Neural progenitor cell (in vitro differentiated cells): ENCODE data around the gene COL4A2. TPM values are rescaled to one million over a fixed set of nuclear protein-coding genes. Genes with fewer than 3 reads are reported as not detected.

Source experiments
- DNase-seq: peaks from one replicate; pipeline ENCODE4 v3.0.0-alpha.2; 2016; ENCODE audit warnings: low spot score
- H2AFZ ChIP-seq: fragments of 200-600 bp; sonication (generic); replicated peaks from 2 replicates; pipeline ENCODE4 v1.6.1; 2016; ENCODE audit warnings: antibody characterized with exemption
- H3F3A ChIP-seq: fragments of 200-600 bp; sonication (generic); 2 replicates; pipeline ENCODE4 v1.6.1; 2016; ENCODE audit warnings: antibody characterized with exemption, low read depth
- H3K27ac ChIP-seq: fragments of 200-600 bp; sonication (generic); 2 replicates; pipeline ENCODE4 v1.5.1; 2016; ENCODE audit warnings: mild to moderate bottlenecking
- H3K27me3 ChIP-seq: fragments of 200-600 bp; sonication (generic); 2 replicates; pipeline ENCODE4 v1.6.1; 2016; ENCODE audit warnings: mild to moderate bottlenecking, moderate library complexity
- H3K36me3 ChIP-seq: fragments of 200-600 bp; sonication (generic); 2 replicates; pipeline ENCODE4 v1.5.1; 2016
- H3K4me1 ChIP-seq: fragments of 200-600 bp; sonication (generic); 2 replicates; pipeline ENCODE4 v1.6.1; 2016; ENCODE audit warnings: mixed run types
- H3K4me2 ChIP-seq: fragments of 200-600 bp; sonication (generic); 2 replicates; pipeline ENCODE4 v1.6.1; 2016
- H3K4me3 ChIP-seq: fragments of 200-600 bp; sonication (generic); 2 replicates; pipeline ENCODE4 v1.5.1; 2016
- H3K79me2 ChIP-seq: fragments of 200-600 bp; sonication (generic); 2 replicates; pipeline ENCODE4 v1.6.1; 2016; ENCODE audit warnings: low read depth
- H3K9ac ChIP-seq: fragments of 200-600 bp; sonication (generic); 2 replicates; pipeline ENCODE4 v1.6.1; 2016
- H3K9me3 ChIP-seq: fragments of 200-600 bp; sonication (generic); 2 replicates; pipeline ENCODE4 v1.5.1; 2016; ENCODE audit warnings: low read depth
- H4K20me1 ChIP-seq: fragments of 200-600 bp; sonication (generic); 2 replicates; pipeline ENCODE4 v1.6.1; 2016; ENCODE audit warnings: low read depth
- H3K27ac Mint-ChIP-seq: 3 replicates; pipeline ENCODE4 v1.8.0; 2021; ENCODE audit warnings: mixed read lengths
- H3K27me3 Mint-ChIP-seq: 2 replicates; pipeline ENCODE4 v1.8.0; 2022; ENCODE audit warnings: low read depth, mild to moderate bottlenecking, inconsistent platforms, moderate library complexity, mixed read lengths; ENCODE audit not compliant: insufficient read depth
- H3K36me3 Mint-ChIP-seq: 3 replicates; pipeline ENCODE4 v1.8.0; 2021; ENCODE audit warnings: mixed read lengths
- H3K4me1 Mint-ChIP-seq: 3 replicates; pipeline ENCODE4 v1.8.0; 2021; ENCODE audit warnings: mixed read lengths
- H3K4me3 Mint-ChIP-seq: 3 replicates; pipeline ENCODE4 v1.8.0; 2021; ENCODE audit warnings: mild to moderate bottlenecking, moderate library complexity, mixed read lengths
- H3K9me3 Mint-ChIP-seq: 3 replicates; pipeline ENCODE4 v1.8.0; 2020; ENCODE audit warnings: mixed read lengths
- CTCF ChIP-seq: fragments of 200-600 bp; sonication (generic); IDR thresholded peaks from 2 replicates; pipeline ENCODE4 v1.5.1; 2017; ENCODE audit warnings: antibody characterized with exemption, mild to moderate bottlenecking
- EZH2 ChIP-seq: fragments of 200-600 bp; sonication (generic); IDR thresholded peaks from 2 replicates; pipeline ENCODE4 v1.6.1; 2017; ENCODE audit warnings: antibody characterized with exemption, mild to moderate bottlenecking, moderate library complexity
- EZH2phosphoT487 ChIP-seq: fragments of 200-600 bp; sonication (generic); IDR thresholded peaks from 2 replicates; pipeline ENCODE4 v1.6.1; 2017; ENCODE audit warnings: antibody characterized with exemption
- total RNA-seq: library from RNA; depleted of rRNA; stranded (reverse); fragments of >200 nt; gene quantifications from 2 replicates; pipeline ENCODE4 v1.2.3, GENCODE V29; 2015; ENCODE audit warnings: low replicate concordance

The COL4A2 gene
- total RNA-seq, 1 donor from 2014 or later: 73.6 TPM

- Mint-ChIP-seq H3K4me1 (peaks cover 31% of the 10 kb centered on the region), H3K27me3 (peaks cover 2% of the 10 kb centered on the region), H3K4me3 (no peak overlapping the region), H3K9me3 (no peaks in the 10 kb centered on the region), H3K27ac (no peak overlapping the region), H3K36me3 (peaks cover 16% of the 10 kb centered on the region)
- Histone ChIP-seq H3K27ac (no peak overlapping the region), H3K4me3 (no peak overlapping the region), H2AFZ (no peak overlapping the region), H3K36me3 (no peaks in the 10 kb centered on the region), H4K20me1 (no peaks in the 10 kb centered on the region), H3K4me1 (peaks cover 14% of the 10 kb centered on the region), H3K27me3 (no peaks in the 10 kb centered on the region), H3F3A (peaks cover 23% of the 10 kb centered on the region), H3K4me2 (no peak overlapping the region), H3K9me3 (no peaks in the 10 kb centered on the region), H3K79me2 (no peaks in the 10 kb centered on the region), H3K9ac (no peak overlapping the region)
- no peak for DNase-seq
- no peak for TF ChIP-seq EZH2phosphoT487
- TF ChIP-seq CTCF: no peak
- no peak for TF ChIP-seq EZH2
Measured at GRCh38 chr13:110458017-110458416, 150.9 kb downstream of the COL4A2 start.

- H3K36me3 ChIP-seq: no peaks in the 10 kb centered on the region
- Mint-ChIP-seq H3K9me3 (no peaks in the 10 kb centered on the region), H3K27ac (no peak overlapping the region), H3K4me1 (peaks cover 25% of the 10 kb centered on the region), H3K27me3 (peaks cover 2% of the 10 kb centered on the region), H3K4me3 (no peak overlapping the region), H3K36me3 (peaks cover 20% of the 10 kb centered on the region)
- no peak overlapping the region for H3K27ac ChIP-seq
- no peaks in the 10 kb centered on the region for H3K79me2 ChIP-seq
- peaks cover 17% of the 10 kb centered on the region for H3F3A ChIP-seq
- H3K4me3 ChIP-seq: no peak overlapping the region
- no peak overlapping the region for H3K9ac ChIP-seq
- no peaks in the 10 kb centered on the region for H4K20me1 ChIP-seq
- DNase-seq: no peak
- H3K4me1 ChIP-seq: peaks cover 9% of the 10 kb centered on the region
- H3K27me3 ChIP-seq: no peaks in the 10 kb centered on the region
- no peak overlapping the region for H3K4me2 ChIP-seq
- TF ChIP-seq EZH2phosphoT487 (no peak), CTCF (no peak), EZH2 (no peak)
- H2AFZ ChIP-seq: no peak overlapping the region
- H3K9me3 ChIP-seq: no peaks in the 10 kb centered on the region
Measured at GRCh38 chr13:110458594-110459365, 151.7 kb downstream of the COL4A2 start.

DNA sequence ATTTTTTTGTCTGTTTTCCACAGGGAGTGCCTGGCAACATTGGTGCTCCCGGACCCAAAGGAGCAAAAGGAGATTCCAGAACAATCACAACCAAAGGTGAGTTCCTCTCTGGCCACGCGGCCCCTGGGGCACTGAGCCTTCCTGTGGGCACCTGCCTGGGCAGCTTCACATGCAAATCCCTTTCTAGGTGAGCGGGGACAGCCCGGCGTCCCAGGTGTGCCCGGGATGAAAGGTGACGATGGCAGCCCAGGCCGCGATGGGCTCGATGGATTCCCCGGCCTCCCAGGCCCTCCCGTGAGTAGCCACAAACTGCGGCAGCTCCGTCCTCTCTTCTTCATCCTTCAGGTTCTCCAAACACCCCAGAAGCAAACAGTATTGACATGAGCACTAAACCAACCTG is 155.0 kb downstream of the COL4A2 start:
- Mint-ChIP-seq H3K27me3 (no peaks in the 10 kb centered on the region), H3K27ac (no peak overlapping the region), H3K4me3 (no peak overlapping the region), H3K9me3 (no peaks in the 10 kb centered on the region), H3K4me1 (peaks cover 22% of the 10 kb centered on the region), H3K36me3 (peaks cover 25% of the 10 kb centered on the region)
- no peak for DNase-seq
- Histone ChIP-seq H3K4me1 (peaks cover 19% of the 10 kb centered on the region), H3F3A (peaks cover 20% of the 10 kb centered on the region), H3K4me2 (no peak overlapping the region), H3K36me3 (no peaks in the 10 kb centered on the region), H3K27ac (no peak overlapping the region), H2AFZ (no peak overlapping the region), H3K9ac (no peak overlapping the region), H3K4me3 (no peak overlapping the region), H3K9me3 (no peaks in the 10 kb centered on the region), H3K27me3 (no peaks in the 10 kb centered on the region), H3K79me2 (no peaks in the 10 kb centered on the region), H4K20me1 (peaks cover 11% of the 10 kb centered on the region)
- TF ChIP-seq CTCF (no peak), EZH2phosphoT487 (no peak), EZH2 (no peak)
